K562 (cell line): ENCODE data around the gene MANBA.

Experiments used
- ELF4 ChIP-seq: fragments of 450-650 bp; formaldehyde crosslinking; IDR thresholded peaks from 2 replicates; pipeline ENCODE4 v1.4.0; 2022; ENCODE audit warnings: missing genetic modification characterization
- FOXA3 ChIP-seq, 2 experiments: fragments of 450-650 bp in 1 of 2; sonication (generic) in 1 of 2; formaldehyde crosslinking; IDR thresholded peaks in 1 of 2; conservative IDR thresholded peaks in 1 of 2; 2 replicates each; pipeline versions ENCODE4 v1.4.0 to v1.8.0; 2020 to 2022; ENCODE audit warnings: mild to moderate bottlenecking in 2 of 2, missing genetic modification reagents in 1 of 2
- JUN ChIP-seq, 2 experiments: sonication (generic) in 1 of 2; formaldehyde crosslinking in 1 of 2; IDR thresholded peaks; 2 replicates each; pipeline versions ENCODE4 v1.6.1 to v1.8.0; 2012 to 2022; ENCODE audit warnings: borderline replicate concordance in 2 of 2, mild to moderate bottlenecking in 2 of 2, improper control_type of control experiment in 1 of 2, low read depth in 1 of 2, low read length in 1 of 2, missing genetic modification reagents in 1 of 2
- RCOR1 ChIP-seq, 2 experiments: IDR thresholded peaks; 2 replicates each; pipeline ENCODE4 v1.6.1; 2012; ENCODE audit warnings: low read depth in 2 of 2, low read length in 2 of 2, borderline replicate concordance in 1 of 2, improper control_type of control experiment in 1 of 2
- ZNF3 ChIP-seq: fragments of 250-450 bp; sonication (Bioruptor Pico); IDR thresholded peaks from 2 replicates; pipeline ENCODE4 v1.5.0; 2021; ENCODE audit warnings: mild to moderate bottlenecking, moderate library complexity
- TF ChIP-seq, protein P1 (sequence below): sonication (generic); formaldehyde crosslinking; IDR thresholded peaks from 2 replicates; pipeline ENCODE4 v1.5.0; 2020; ENCODE audit warnings: missing genetic modification reagents
- TF ChIP-seq, protein P2 (sequence below): sonication (generic); formaldehyde crosslinking; IDR thresholded peaks from 2 replicates; pipeline ENCODE4 v1.8.1; 2023; ENCODE audit warnings: mild to moderate bottlenecking, missing genetic modification reagents
- TF ChIP-seq, protein P3 (sequence below): fragments of 250-450 bp; sonication (Bioruptor Pico); IDR thresholded peaks from 2 replicates; pipeline ENCODE4 v1.5.0; 2022; ENCODE audit warnings: mild to moderate bottlenecking
- TF ChIP-seq, protein P4 (sequence below), 3 experiments: IDR thresholded peaks in 2 of 3; conservative IDR thresholded peaks in 1 of 3; 2 replicates each; pipeline ENCODE4 v1.5.1; 2011 to 2012; ENCODE audit warnings: low read length in 3 of 3, mild to moderate bottlenecking in 3 of 3, control low read depth in 2 of 3, improper control_type of control experiment in 1 of 3, inconsistent platforms in 1 of 3, low read depth in 1 of 3, mixed read lengths in 1 of 3, moderate library complexity in 1 of 3; ENCODE audit not compliant: insufficient read depth in 2 of 3

DNA sequence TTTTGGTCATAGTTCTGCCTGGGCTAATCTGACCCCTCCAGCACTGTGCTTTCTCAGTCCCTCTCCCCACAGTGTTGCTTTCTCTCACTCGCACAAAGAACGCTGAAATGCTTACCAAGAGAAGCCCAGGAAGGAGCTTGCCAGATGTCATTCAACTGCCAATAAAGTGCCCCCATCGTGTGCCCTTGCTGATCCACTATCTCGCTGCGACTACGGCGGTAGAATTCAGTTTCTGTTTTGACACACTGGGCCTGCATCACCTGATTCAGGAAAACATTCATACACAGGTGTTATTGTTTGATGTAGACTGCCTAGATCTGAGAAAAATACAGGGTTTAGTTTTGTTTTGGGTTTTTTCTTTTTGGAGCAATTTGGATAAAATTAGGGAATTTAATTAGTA lies 121.2 kb downstream of the MANBA start:
- TF ChIP-seq, protein P1, sequence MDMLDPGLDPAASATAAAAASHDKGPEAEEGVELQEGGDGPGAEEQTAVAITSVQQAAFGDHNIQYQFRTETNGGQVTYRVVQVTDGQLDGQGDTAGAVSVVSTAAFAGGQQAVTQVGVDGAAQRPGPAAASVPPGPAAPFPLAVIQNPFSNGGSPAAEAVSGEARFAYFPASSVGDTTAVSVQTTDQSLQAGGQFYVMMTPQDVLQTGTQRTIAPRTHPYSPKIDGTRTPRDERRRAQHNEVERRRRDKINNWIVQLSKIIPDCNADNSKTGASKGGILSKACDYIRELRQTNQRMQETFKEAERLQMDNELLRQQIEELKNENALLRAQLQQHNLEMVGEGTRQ (CRISPR knock-in tag): no peak
- TF ChIP-seq JUN (IDR thresholded peaks at IDR 0.05; ENCODE audit: borderline replicate concordance, low read depth, low read length) (no peak), JUN (CRISPR knock-in tag; IDR thresholded peaks at IDR 0.05; ENCODE audit: borderline replicate concordance) (no peak), FOXA3 (CRISPR knock-in tag; conservative IDR thresholded peaks at IDR 0.05 in 1 of 2, IDR thresholded peaks at IDR 0.05 in 1 of 2) (no peak), RCOR1 (IDR thresholded peaks at IDR 0.05; ENCODE audit: borderline replicate concordance in 1 of 2, low read depth in 2 of 2, low read length in 2 of 2) (no peak), ELF4 (CRISPR knock-in tag) (no peak), ZNF3 (CRISPR knock-in tag) (no peak)
- TF ChIP-seq, protein P2, sequence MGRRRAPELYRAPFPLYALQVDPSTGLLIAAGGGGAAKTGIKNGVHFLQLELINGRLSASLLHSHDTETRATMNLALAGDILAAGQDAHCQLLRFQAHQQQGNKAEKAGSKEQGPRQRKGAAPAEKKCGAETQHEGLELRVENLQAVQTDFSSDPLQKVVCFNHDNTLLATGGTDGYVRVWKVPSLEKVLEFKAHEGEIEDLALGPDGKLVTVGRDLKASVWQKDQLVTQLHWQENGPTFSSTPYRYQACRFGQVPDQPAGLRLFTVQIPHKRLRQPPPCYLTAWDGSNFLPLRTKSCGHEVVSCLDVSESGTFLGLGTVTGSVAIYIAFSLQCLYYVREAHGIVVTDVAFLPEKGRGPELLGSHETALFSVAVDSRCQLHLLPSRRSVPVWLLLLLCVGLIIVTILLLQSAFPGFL (CRISPR knock-in tag): no peak
- TF ChIP-seq, protein P3, sequence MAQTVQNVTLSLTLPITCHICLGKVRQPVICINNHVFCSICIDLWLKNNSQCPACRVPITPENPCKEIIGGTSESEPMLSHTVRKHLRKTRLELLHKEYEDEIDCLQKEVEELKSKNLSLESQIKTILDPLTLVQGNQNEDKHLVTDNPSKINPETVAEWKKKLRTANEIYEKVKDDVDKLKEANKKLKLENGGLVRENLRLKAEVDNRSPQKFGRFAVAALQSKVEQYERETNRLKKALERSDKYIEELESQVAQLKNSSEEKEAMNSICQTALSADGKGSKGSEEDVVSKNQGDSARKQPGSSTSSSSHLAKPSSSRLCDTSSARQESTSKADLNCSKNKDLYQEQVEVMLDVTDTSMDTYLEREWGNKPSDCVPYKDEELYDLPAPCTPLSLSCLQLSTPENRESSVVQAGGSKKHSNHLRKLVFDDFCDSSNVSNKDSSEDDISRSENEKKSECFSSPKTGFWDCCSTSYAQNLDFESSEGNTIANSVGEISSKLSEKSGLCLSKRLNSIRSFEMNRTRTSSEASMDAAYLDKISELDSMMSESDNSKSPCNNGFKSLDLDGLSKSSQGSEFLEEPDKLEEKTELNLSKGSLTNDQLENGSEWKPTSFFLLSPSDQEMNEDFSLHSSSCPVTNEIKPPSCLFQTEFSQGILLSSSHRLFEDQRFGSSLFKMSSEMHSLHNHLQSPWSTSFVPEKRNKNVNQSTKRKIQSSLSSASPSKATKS (CRISPR knock-in tag): no peak
- TF ChIP-seq, protein P4, sequence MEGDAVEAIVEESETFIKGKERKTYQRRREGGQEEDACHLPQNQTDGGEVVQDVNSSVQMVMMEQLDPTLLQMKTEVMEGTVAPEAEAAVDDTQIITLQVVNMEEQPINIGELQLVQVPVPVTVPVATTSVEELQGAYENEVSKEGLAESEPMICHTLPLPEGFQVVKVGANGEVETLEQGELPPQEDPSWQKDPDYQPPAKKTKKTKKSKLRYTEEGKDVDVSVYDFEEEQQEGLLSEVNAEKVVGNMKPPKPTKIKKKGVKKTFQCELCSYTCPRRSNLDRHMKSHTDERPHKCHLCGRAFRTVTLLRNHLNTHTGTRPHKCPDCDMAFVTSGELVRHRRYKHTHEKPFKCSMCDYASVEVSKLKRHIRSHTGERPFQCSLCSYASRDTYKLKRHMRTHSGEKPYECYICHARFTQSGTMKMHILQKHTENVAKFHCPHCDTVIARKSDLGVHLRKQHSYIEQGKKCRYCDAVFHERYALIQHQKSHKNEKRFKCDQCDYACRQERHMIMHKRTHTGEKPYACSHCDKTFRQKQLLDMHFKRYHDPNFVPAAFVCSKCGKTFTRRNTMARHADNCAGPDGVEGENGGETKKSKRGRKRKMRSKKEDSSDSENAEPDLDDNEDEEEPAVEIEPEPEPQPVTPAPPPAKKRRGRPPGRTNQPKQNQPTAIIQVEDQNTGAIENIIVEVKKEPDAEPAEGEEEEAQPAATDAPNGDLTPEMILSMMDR (IDR thresholded peaks at IDR 0.05 in 2 of 3, conservative IDR thresholded peaks at IDR 0.05 in 1 of 3; ENCODE audit: insufficient read depth in 2 of 3, low read depth in 1 of 3, low read length in 3 of 3): no peak
